Fibroblast of upper back skin (primary cell): ENCODE results near the gene SYT2.

Experiments
- DNase-seq: peaks from one replicate; pipeline ENCODE4 v3.0.0-alpha.2; 2013

The SYT2 gene

GRCh38 chr1:202703191-202703590 is 7.1 kb downstream of the SYT2 start:
- no peak for DNase-seq

GRCh38 chr1:202702088-202702487 is 8.2 kb downstream of the SYT2 start:
- DNase-seq = no peak

- DNase-seq = no peak
Measured at GRCh38 chr1:202701200-202701599, 9.1 kb downstream of the SYT2 start.

- no peak for DNase-seq
Measured at GRCh38 chr1:202700061-202700460, 10.2 kb downstream of the SYT2 start.

GRCh38 chr1:202698276-202698675 is 12.0 kb downstream of the SYT2 start:
- DNase-seq = no peak

- no peak for DNase-seq
Measured at GRCh38 chr1:202697038-202697437, 13.2 kb downstream of the SYT2 start.

- no peak for DNase-seq
Measured at GRCh38 chr1:202694314-202694713, 15.9 kb downstream of the SYT2 start.

GRCh38 chr1:202692959-202693555 is 17.2 kb downstream of the SYT2 start:
- DNase-seq = peak; percentile 69

GRCh38 chr1:202691816-202692215 is 18.4 kb downstream of the SYT2 start:
- DNase-seq = no peak

GRCh38 chr1:202689493-202690342 is 20.5 kb downstream of the SYT2 start:
- no peak for DNase-seq

- no peak for DNase-seq
Measured at GRCh38 chr1:202689082-202689481, 21.2 kb downstream of the SYT2 start.

- DNase-seq = no peak
Measured at GRCh38 chr1:202688401-202688800, 21.9 kb downstream of the SYT2 start.

- no peak for DNase-seq
Measured at GRCh38 chr1:202687798-202688197, 22.5 kb downstream of the SYT2 start.

- DNase-seq = no peak
Measured at GRCh38 chr1:202687370-202687769, 22.9 kb downstream of the SYT2 start.

- no peak for DNase-seq
Measured at GRCh38 chr1:202685641-202686040, 24.6 kb downstream of the SYT2 start.

- DNase-seq = no peak
Measured at GRCh38 chr1:202684716-202685115, 25.5 kb downstream of the SYT2 start.

- DNase-seq = no peak
Measured at GRCh38 chr1:202683029-202683428, 27.2 kb downstream of the SYT2 start.

GRCh38 chr1:202682477-202682876 is 27.8 kb downstream of the SYT2 start:
- no peak for DNase-seq

- no peak for DNase-seq
Measured at GRCh38 chr1:202681736-202682420, 28.4 kb downstream of the SYT2 start.

GRCh38 chr1:202680586-202681352 is 29.5 kb downstream of the SYT2 start:
- DNase-seq = no peak

GRCh38 chr1:202679406-202680177 is 30.7 kb downstream of the SYT2 start:
- no peak for DNase-seq

GRCh38 chr1:202677433-202677832 is 32.8 kb downstream of the SYT2 start:
- DNase-seq = no peak
